Right cardiac atrium (tissue), 5 donors: ENCODE measurements around the gene CFAP100. TPM values are rescaled to one million over a fixed set of nuclear protein-coding genes. Genes with fewer than 3 reads are reported as not detected.
A peak's percentile ranks its signal among the peaks of the same experiment; 100 is the strongest.

Source experiments
- ATAC-seq, 2 donors: fragments of 200-7000 bp; cut with Tn5 transposase; one replicate each; pipeline versions ENCODE4 v1.8.0 to v1.9.1; 2020; ENCODE audit warnings: moderate library complexity in 2 of 2, mild to moderate bottlenecking in 1 of 2
- DNase-seq, 3 donors: peaks; one replicate each; pipeline ENCODE4 v3.0.0-alpha.2; 2020
- H3K27ac ChIP-seq: one replicate; pipeline ENCODE4 v1.5.1; 2013; ENCODE audit warnings: mild to moderate bottlenecking, low read length, control low read depth, moderate library complexity
- H3K27me3 ChIP-seq: one replicate; pipeline ENCODE4 v1.6.1; 2013; ENCODE audit not compliant: control insufficient read depth, insufficient read depth
- H3K4me1 ChIP-seq: one replicate; pipeline ENCODE4 v1.6.1; 2013; ENCODE audit warnings: low read length; ENCODE audit not compliant: control insufficient read depth, insufficient read depth
- H3K4me3 ChIP-seq: one replicate; pipeline ENCODE4 v1.5.1; 2013; ENCODE audit warnings: low read length, control low read depth
- H3K9me3 ChIP-seq: one replicate; pipeline ENCODE4 v1.6.1; 2013; ENCODE audit warnings: low read length; ENCODE audit not compliant: control insufficient read depth
- WGBS: extraction: QIAGEN DNeasy Blood & Tissue Kit; methylation state at CpG from one replicate; pipeline ENCODE4 v1.1.7; 2013; 5-methylcytosine and 5-hydroxymethylcytosine counted together
- intact Hi-C, 4 donors: fragments of 100-400 bp; cut with DNase I; formaldehyde crosslinking; loops; one replicate each; pipeline versions ENCODE4 v1.11.0 to v1.14.0; 2022 to 2023
- polyA plus RNA-seq: library from polyadenylated mRNA; stranded (reverse); fragments of 200-250 nt; gene quantifications from one replicate; pipeline ENCODE4 v1.2.3, GENCODE V29; 2013
- total RNA-seq, 4 donors: library from RNA; stranded (reverse); fragmentation: NEBNext Ultra II Directional; extraction: Animal tissue kit (Norgen Biotek cat#: 25700); gene quantifications; one replicate each; pipeline ENCODE4 v1.2.1, GENCODE V29; 2021
- donor health status: healthy with polysubstance abuse.
- donor health status: DM: no; HTN: yes; CAD: no.
- donor health status: DM: no; HTN: no; CAD: no.
- donor health status: DM: no; HTN: yes; CAD: no; lungs with severe emphysema.
- donor health status: DM: yes; HTN: yes; CAD: no.

The CFAP100 gene
- total and polyA plus RNA-seq, 5 donors = not detected

GRCh38 chr3:126417981-126418530 lies 23.3 kb downstream of the CFAP100 start:
- intact Hi-C loops = no loop called here
- ATAC-seq (no peak), DNase-seq (peak in 1 of 3 donors; percentile 7)
- Histone ChIP-seq H3K4me3 (no peak overlapping the region), H3K4me1 (no peaks in the 10 kb centered on the region), H3K9me3 (no peaks in the 10 kb centered on the region), H3K27ac (no peak overlapping the region), H3K27me3 (no peaks in the 10 kb centered on the region)
- WGBS = 88% methylated on average over 11 of the region's 11 CpGs

- intact Hi-C loops = no loop called here
- Histone ChIP-seq H3K4me1 (no peaks in the 10 kb centered on the region), H3K27me3 (no peaks in the 10 kb centered on the region), H3K4me3 (no peak overlapping the region), H3K9me3 (no peaks in the 10 kb centered on the region), H3K27ac (no peak overlapping the region)
- DNase-seq (peak in 1 of 3 donors; percentile 46), ATAC-seq (no peak)
- 76% methylated on average over 20 of the region's 20 CpGs for WGBS
Measured at GRCh38 chr3:126418661-126419131, 24.0 kb downstream of the CFAP100 start.

GRCh38 chr3:126419151-126419703 lies 24.5 kb downstream of the CFAP100 start:
- H3K27ac ChIP-seq = no peak overlapping the region
- H3K27me3 ChIP-seq = no peaks in the 10 kb centered on the region
- no peak for ATAC-seq
- peak in 1 of 3 donors; percentile 18 for DNase-seq
- no peaks in the 10 kb centered on the region for H3K9me3 ChIP-seq
- intact Hi-C loops = no loop called here
- no peak overlapping the region for H3K4me3 ChIP-seq
- 78% methylated on average over 6 of the region's 6 CpGs for WGBS
- no peaks in the 10 kb centered on the region for H3K4me1 ChIP-seq

GRCh38 chr3:126419886-126420786 lies 25.4 kb downstream of the CFAP100 start:
- H3K9me3 ChIP-seq = no peaks in the 10 kb centered on the region
- H3K27ac ChIP-seq = no peak overlapping the region
- 80% methylated on average over 22 of the region's 22 CpGs for WGBS
- intact Hi-C loops = no loop called here
- DNase-seq = peak in 1 of 3 donors; percentile 46
- H3K27me3 ChIP-seq = no peaks in the 10 kb centered on the region
- no peak for ATAC-seq
- H3K4me3 ChIP-seq = no peak overlapping the region
- no peaks in the 10 kb centered on the region for H3K4me1 ChIP-seq

GRCh38 chr3:126421573-126422119 lies 26.9 kb downstream of the CFAP100 start:
- 82% methylated on average over 10 of the region's 10 CpGs for WGBS
- no peaks in the 10 kb centered on the region for H3K9me3 ChIP-seq
- ATAC-seq (no peak), DNase-seq (peak in 1 of 3 donors; percentile 18)
- H3K4me3 ChIP-seq = no peak overlapping the region
- H3K27ac ChIP-seq = no peak overlapping the region
- H3K27me3 ChIP-seq = no peaks in the 10 kb centered on the region
- H3K4me1 ChIP-seq = no peaks in the 10 kb centered on the region
- intact Hi-C loops = no loop called here

GRCh38 chr3:126422121-126422520 lies 27.4 kb downstream of the CFAP100 start:
- no peaks in the 10 kb centered on the region for H3K27me3 ChIP-seq
- H3K4me1 ChIP-seq = no peaks in the 10 kb centered on the region
- H3K9me3 ChIP-seq = no peaks in the 10 kb centered on the region
- intact Hi-C loops = no loop called here
- WGBS = 89% methylated on average over 8 of the region's 8 CpGs
- no peak overlapping the region for H3K27ac ChIP-seq
- ATAC-seq (no peak), DNase-seq (no peak)
- H3K4me3 ChIP-seq = no peak overlapping the region

GRCh38 chr3:126422571-126423091 lies 27.9 kb downstream of the CFAP100 start:
- no peaks in the 10 kb centered on the region for H3K27me3 ChIP-seq
- 86% methylated on average over 4 of the region's 4 CpGs for WGBS
- H3K27ac ChIP-seq = no peak overlapping the region
- intact Hi-C loops = no loop called here
- no peak overlapping the region for H3K4me3 ChIP-seq
- no peaks in the 10 kb centered on the region for H3K9me3 ChIP-seq
- H3K4me1 ChIP-seq = no peaks in the 10 kb centered on the region
- peak in 1 of 2 donors; percentile 6 for ATAC-seq
- peak in 1 of 3 donors; percentile 25 for DNase-seq

GRCh38 chr3:126423191-126424038 lies 28.7 kb downstream of the CFAP100 start:
- intact Hi-C loops = no loop called here
- Histone ChIP-seq H3K9me3 (no peaks in the 10 kb centered on the region), H3K4me3 (no peak overlapping the region), H3K27ac (no peak overlapping the region), H3K4me1 (no peaks in the 10 kb centered on the region), H3K27me3 (no peaks in the 10 kb centered on the region)
- DNase-seq = peak in 1 of 3 donors; percentile 41
- no peak for ATAC-seq
- 85% methylated on average over 26 of the region's 26 CpGs for WGBS

GRCh38 chr3:126424039-126424717 lies 29.5 kb downstream of the CFAP100 start:
- DNase-seq = peak in 1 of 3 donors; percentile 27
- WGBS = 95% methylated on average over 10 of the region's 10 CpGs
- no peak overlapping the region for H3K27ac ChIP-seq
- H3K4me1 ChIP-seq = no peaks in the 10 kb centered on the region
- intact Hi-C loops = no loop called here
- no peaks in the 10 kb centered on the region for H3K9me3 ChIP-seq
- H3K27me3 ChIP-seq = no peaks in the 10 kb centered on the region
- no peak for ATAC-seq
- H3K4me3 ChIP-seq = no peak overlapping the region

- intact Hi-C loops = no loop called here
- H3K4me1 ChIP-seq = no peaks in the 10 kb centered on the region
- no peak for ATAC-seq
- H3K4me3 ChIP-seq = no peak overlapping the region
- H3K27ac ChIP-seq = no peak overlapping the region
- no peaks in the 10 kb centered on the region for H3K27me3 ChIP-seq
- no peaks in the 10 kb centered on the region for H3K9me3 ChIP-seq
- DNase-seq = no peak
- WGBS = 96% methylated on average over 3 of the region's 3 CpGs
Measured at GRCh38 chr3:126424751-126425150, 30.0 kb downstream of the CFAP100 start.
